ENCODE results near the gene ARFGAP1. TPM values are rescaled to one million over a fixed set of nuclear protein-coding genes. Genes with fewer than 3 reads are reported as not detected.

ARFGAP1 gene
- total RNA-seq, 4 donors from 2014 or later = 70.7 to 75.7 (median 72.7) TPM

GRCh38 chr20:63295846-63296245, 23.2 kb downstream of the ARFGAP1 start:
- TF ChIP-seq CTCF (IDR thresholded peaks at IDR 0.05) (no peak), POLR2A (IDR thresholded peaks at IDR 0.05) (no peak)
- Histone ChIP-seq H3K4me1 (no peaks in the 10 kb centered on the region), H3K27me3 (no peaks in the 10 kb centered on the region), H3K9me3 (no peaks in the 10 kb centered on the region), H3K36me3 (no peaks in the 10 kb centered on the region), H3K27ac (no peak overlapping the region), H3K4me3 (replicated peaks in 1 of 3) (no peak overlapping the region)
- 16% methylated on average over 12 of the region's 20 CpGs; no CpG with 5 or more reads in 1 of the 2 donors for WGBS, 2 donors
- intact Hi-C loops (cut with DNase I) = no loop called here
- no peak for DNase-seq

- TF ChIP-seq POLR2A (IDR thresholded peaks at IDR 0.05) = no peak
- no peak for TF ChIP-seq CTCF (IDR thresholded peaks at IDR 0.05)
- H3K4me3 ChIP-seq (replicated peaks in 1 of 3) = no peak overlapping the region
- H3K27me3 ChIP-seq = no peaks in the 10 kb centered on the region
- H3K4me1 ChIP-seq = no peaks in the 10 kb centered on the region
- no peak for DNase-seq
- WGBS, 2 donors = 39 to 49% methylated on average over 7 to 15 of the region's 18 CpGs
- intact Hi-C loops (cut with DNase I) = no loop called here
- no peak overlapping the region for H3K27ac ChIP-seq
- no peaks in the 10 kb centered on the region for H3K36me3 ChIP-seq
- no peaks in the 10 kb centered on the region for H3K9me3 ChIP-seq
Measured at GRCh38 chr20:63296531-63297299, 24.1 kb downstream of the ARFGAP1 start.

GRCh38 chr20:63297371-63297781, 24.8 kb downstream of the ARFGAP1 start:
- DNase-seq = no peak
- Histone ChIP-seq H3K4me3 (replicated peaks in 1 of 3) (no peak overlapping the region), H3K4me1 (no peaks in the 10 kb centered on the region), H3K27me3 (no peaks in the 10 kb centered on the region), H3K36me3 (no peaks in the 10 kb centered on the region), H3K9me3 (no peaks in the 10 kb centered on the region), H3K27ac (no peak overlapping the region)
- no peak for TF ChIP-seq POLR2A (IDR thresholded peaks at IDR 0.05)
- TF ChIP-seq CTCF (IDR thresholded peaks at IDR 0.05) = no peak
- 60 to 67% methylated on average over 9 of the region's 11 CpGs for WGBS, 2 donors
- intact Hi-C loops (cut with DNase I) = no loop called here

GRCh38 chr20:63297796-63298572, 25.4 kb downstream of the ARFGAP1 start:
- TF ChIP-seq CTCF (IDR thresholded peaks at IDR 0.05) = no peak
- no peak for TF ChIP-seq POLR2A (IDR thresholded peaks at IDR 0.05)
- WGBS, 2 donors = 84 to 86% methylated on average over 14 to 16 of the region's 16 CpGs
- Histone ChIP-seq H3K9me3 (no peaks in the 10 kb centered on the region), H3K27ac (no peak overlapping the region), H3K36me3 (no peaks in the 10 kb centered on the region), H3K27me3 (no peaks in the 10 kb centered on the region), H3K4me3 (replicated peaks in 1 of 3) (no peak overlapping the region), H3K4me1 (no peaks in the 10 kb centered on the region)
- DNase-seq = no peak
- intact Hi-C loops (cut with DNase I) = no loop called here
